Panc1 (cell line): ENCODE measurements around the gene TSHZ2.

Experiments used
- CTCF ChIP-seq: fragments of 450-650 bp; IDR thresholded peaks from 2 replicates; pipeline ENCODE4 v1.5.1; 2017; ENCODE audit warnings: mild to moderate bottlenecking
- POLR2AphosphoS5 ChIP-seq: IDR thresholded peaks from 2 replicates; pipeline ENCODE4 v1.6.1; 2012; ENCODE audit warnings: mild to moderate bottlenecking, low read depth, low read length, moderate library complexity
- REST ChIP-seq, 2 experiments: IDR thresholded peaks; 2 replicates each; pipeline ENCODE4 v1.6.1; 2011 to 2012; ENCODE audit warnings: low read depth in 2 of 2, control low read depth in 1 of 2, low read length in 1 of 2, mild to moderate bottlenecking in 1 of 2, moderate library complexity in 1 of 2; ENCODE audit not compliant: insufficient read depth in 1 of 2
- SIN3A ChIP-seq: IDR thresholded peaks from 2 replicates; pipeline ENCODE4 v1.6.1; 2012; ENCODE audit warnings: low read depth, mild to moderate bottlenecking, low read length, moderate library complexity, borderline replicate concordance; ENCODE audit not compliant: insufficient read depth
- TCF7L2 ChIP-seq: IDR thresholded peaks from 2 replicates; pipeline ENCODE4 v1.6.1; 2011; ENCODE audit warnings: mild to moderate bottlenecking, low read depth, low read length, inconsistent platforms

GRCh38 chr20:52984451-52984810, 12.3 kb downstream of the TSHZ2 start:
- TF ChIP-seq CTCF (no peak), POLR2AphosphoS5 (no peak), REST (IDR thresholded peaks at IDR 0.05; ENCODE audit: insufficient read depth in 1 of 2, low read depth in 2 of 2, low read length in 1 of 2) (no peak), SIN3A (no peak), TCF7L2 (no peak)
